ENCODE data around the gene GFM1.
"Not testable (repeated sequence)": the region's sequence is repeated elsewhere in the genome, so short reads cannot be mapped to it uniquely, and the experiment has no call there.

GFM1 gene

DNA sequence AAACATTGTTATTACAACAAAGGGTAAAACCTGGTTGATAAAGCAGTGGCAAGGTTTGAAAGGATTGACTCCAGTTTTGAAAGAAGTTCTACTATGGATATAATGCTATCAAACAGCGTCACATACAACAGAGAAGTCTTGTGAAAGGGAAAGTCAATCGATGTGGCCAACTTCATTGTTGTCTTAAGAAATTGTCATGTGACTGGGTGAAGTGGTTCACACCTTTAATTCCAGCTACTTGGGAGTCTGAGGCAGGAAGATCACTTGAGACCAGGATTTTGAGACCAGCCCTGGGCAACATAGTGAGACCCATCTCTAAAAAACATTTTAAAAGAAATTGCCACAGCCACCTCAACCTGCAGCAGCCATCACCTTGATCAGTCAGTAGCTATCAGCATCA, 34.4 kb downstream of the GFM1 start:
- DNase-seq = no peak

- DNase-seq = no peak
Observed at GRCh38 chr3:158679547-158680000, 35.2 kb downstream of the GFM1 start.

GRCh38 chr3:158680861-158681260, 36.5 kb downstream of the GFM1 start:
- DNase-seq = no peak

GRCh38 chr3:158683230-158683962, 39.1 kb downstream of the GFM1 start:
- peak; percentile 37 for DNase-seq

GRCh38 chr3:158685159-158685558, 40.8 kb downstream of the GFM1 start:
- no peak for DNase-seq

GRCh38 chr3:158693866-158694456, 49.6 kb downstream of the GFM1 start:
- not testable (repeated sequence) for DNase-seq

GRCh38 chr3:158696618-158697017, 52.3 kb downstream of the GFM1 start:
- DNase-seq = no peak

- no peak for DNase-seq
Observed at GRCh38 chr3:158700559-158700958, 56.2 kb downstream of the GFM1 start.

DNA sequence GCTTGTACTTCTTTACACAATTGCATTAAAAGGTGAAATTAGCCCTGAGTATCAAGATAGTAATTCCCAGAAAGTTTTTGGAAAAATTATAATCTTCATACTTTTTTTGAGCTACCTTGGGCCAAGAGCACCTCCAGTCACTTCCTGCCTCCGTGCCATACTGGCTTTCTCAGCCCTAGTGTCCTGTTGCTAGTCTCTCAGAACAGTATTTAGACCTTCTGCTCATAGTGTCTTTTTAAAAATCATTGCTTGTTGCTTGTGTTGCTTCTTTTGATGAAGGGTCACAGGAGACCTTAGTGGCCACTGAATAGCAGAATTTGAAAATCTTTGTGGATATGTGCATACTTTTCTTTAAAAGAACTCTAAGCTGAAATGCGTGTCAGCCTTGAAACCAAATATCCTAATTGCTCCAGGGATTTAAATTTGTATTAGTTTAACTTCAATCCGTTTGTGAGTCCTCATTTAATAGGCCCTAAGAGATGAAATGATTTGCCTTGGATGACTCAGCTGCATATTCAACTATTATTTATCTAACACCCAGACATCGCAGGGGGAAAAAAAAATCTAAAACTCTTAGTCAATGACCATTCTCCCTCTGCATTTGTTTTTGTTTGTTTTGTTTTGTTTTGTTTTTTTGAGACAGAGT, 57.2 kb downstream of the GFM1 start:
- DNase-seq = no peak

- DNase-seq = no peak
Observed at GRCh38 chr3:158702815-158703481, 58.6 kb downstream of the GFM1 start.

GRCh38 chr3:158703566-158703965, 59.2 kb downstream of the GFM1 start:
- DNase-seq = no peak

DNA sequence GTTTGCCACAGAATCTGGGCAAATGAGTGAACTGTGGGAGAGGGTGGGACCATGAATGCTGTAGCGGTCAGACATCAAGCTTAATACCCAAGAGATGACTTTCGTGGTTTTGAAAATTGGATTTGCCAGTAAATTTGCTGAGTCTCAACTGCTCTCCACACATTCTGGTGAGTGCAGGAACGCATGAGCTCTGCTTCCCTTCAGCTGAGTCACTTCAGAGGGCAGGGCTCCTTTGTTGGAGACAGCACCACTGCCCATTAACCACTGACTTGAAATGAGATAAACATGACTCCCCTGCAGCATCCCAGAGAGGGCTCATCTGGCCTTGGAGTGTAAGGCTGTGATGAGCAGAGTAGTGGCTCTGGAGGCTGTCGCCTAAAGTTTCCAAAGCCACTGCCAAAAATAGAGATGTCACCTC, 65.3 kb downstream of the GFM1 start:
- peak; percentile 14 for DNase-seq

DNA sequence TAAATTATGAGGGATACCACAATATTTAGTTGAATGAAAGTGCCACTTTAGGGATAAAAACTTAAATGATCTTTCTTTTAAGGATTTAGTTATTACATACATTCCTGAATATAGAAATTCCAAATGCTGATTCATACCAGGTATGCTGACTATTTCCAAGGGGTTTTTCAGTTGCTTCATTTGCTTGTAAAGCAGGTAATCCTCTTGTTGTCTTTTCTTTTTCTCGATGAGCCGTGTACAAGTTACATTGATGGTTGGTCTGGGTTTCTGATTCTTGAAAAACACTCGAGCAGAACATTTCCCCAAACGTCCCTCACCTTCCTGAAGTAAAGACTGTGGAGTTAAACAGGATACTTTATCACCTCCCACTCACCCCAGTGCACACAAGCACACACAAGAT, 66.3 kb downstream of the GFM1 start:
- DNase-seq = no peak

- DNase-seq = no peak
Observed at GRCh38 chr3:158711886-158712285, 67.6 kb downstream of the GFM1 start.

- peak; percentile 24 for DNase-seq
Observed at GRCh38 chr3:158712443-158712842, 68.1 kb downstream of the GFM1 start.

DNA sequence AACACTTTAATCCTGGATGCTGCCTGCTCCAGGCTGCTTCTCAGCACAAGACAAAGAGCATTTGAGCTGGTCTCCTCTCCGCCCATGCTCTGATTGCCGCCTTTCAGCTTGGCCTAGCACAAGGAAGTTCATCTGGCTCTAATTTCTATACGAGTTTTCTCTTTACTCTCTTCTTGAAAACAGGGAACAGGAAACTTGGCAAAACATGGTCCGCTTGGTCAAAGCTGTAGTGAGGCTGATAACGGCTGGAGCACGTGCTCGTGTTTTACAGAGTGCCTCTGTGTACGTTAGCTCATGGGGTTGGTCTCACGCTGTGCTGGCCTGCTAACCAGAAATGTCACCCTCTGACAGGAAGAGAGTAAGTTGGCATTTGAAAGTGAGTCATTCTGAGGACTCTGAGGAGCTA, 68.8 kb downstream of the GFM1 start:
- DNase-seq = peak; percentile 48

- no peak for DNase-seq
Observed at GRCh38 chr3:158717576-158717975, 73.2 kb downstream of the GFM1 start.

- DNase-seq = no peak
Observed at GRCh38 chr3:158718490-158719170, 74.3 kb downstream of the GFM1 start.

GRCh38 chr3:158722108-158722507, 77.8 kb downstream of the GFM1 start:
- no peak for DNase-seq

DNA sequence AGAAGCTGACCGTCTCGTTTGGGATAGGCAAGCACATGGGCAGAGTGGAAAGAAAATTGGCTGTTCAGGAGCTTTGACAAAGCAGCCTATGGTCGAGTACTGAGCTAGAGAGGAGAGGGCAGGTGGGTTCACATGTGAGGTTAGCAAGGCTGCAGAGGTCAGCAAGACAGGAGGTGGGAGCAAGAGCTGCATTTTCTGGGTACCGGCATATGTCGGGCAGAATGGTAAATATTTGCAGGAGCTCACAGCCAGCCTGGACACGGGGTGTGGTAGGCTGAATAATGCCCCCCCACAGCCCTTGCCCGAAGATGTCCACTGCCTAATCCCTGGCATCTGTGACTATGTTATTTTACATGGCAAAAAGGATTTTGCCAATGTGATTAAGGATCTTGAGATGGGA, 79.7 kb downstream of the GFM1 start:
- DNase-seq = no peak

GRCh38 chr3:158725348-158726011, 81.2 kb downstream of the GFM1 start:
- no peak for DNase-seq

Data from activated CD4-positive, alpha-beta T cell treated with anti-CD3 and anti-CD28 coated beads, Interleukin-2, Interleukin-6, amounts not matched to agents 100 ng/mL and 50 ng/mL, durations not matched to agents 16 hours and 8 hours (primary cell).